Lower leg skin (tissue), 3 donors: ENCODE data around the gene HKDC1.

Experiments
- CTCF ChIP-seq, 3 donors: fragments of 450-650 bp; IDR thresholded peaks; one replicate each; pipeline ENCODE4 v1.5.1; 2016; ENCODE audit warnings: antibody characterized with exemption in 3 of 3, mild to moderate bottlenecking in 3 of 3, moderate library complexity in 2 of 3
- POLR2A ChIP-seq, 2 donors: fragments of 450-650 bp; IDR thresholded peaks; one replicate each; pipeline ENCODE4 v1.6.1; 2016 to 2017; ENCODE audit warnings: antibody characterized with exemption in 2 of 2, mild to moderate bottlenecking in 1 of 2, moderate library complexity in 1 of 2

GRCh38 chr10:69218831-69219230 is 1.3 kb upstream of the HKDC1 start:
- no peak for TF ChIP-seq CTCF (IDR thresholded peaks at IDR 0.05)
- no peak for TF ChIP-seq POLR2A (IDR thresholded peaks at IDR 0.05)
